PFSK-1 (cell line): ENCODE measurements around the gene TUBA4A.

Source experiments
- FOXP2 ChIP-seq: optimal IDR thresholded peaks from 2 replicates; pipeline ENCODE3; 2011; ENCODE audit warnings: borderline replicate concordance, control low read depth, inconsistent platforms; ENCODE audit not compliant: insufficient read depth; ENCODE audit errors: extremely low read length, extremely low read depth
- POLR2AphosphoS5 ChIP-seq: IDR thresholded peaks from 2 replicates; pipeline ENCODE4 v1.6.1; 2012; ENCODE audit warnings: low read depth, mild to moderate bottlenecking, control low read depth, low read length, moderate library complexity
- REST ChIP-seq, 2 experiments: IDR thresholded peaks; 2 replicates each; pipeline versions ENCODE4 v1.6.1 to v1.8.0; 2011 to 2012; ENCODE audit warnings: low read depth in 2 of 2, low read length in 2 of 2, control low read depth in 1 of 2, inconsistent platforms in 1 of 2, mild to moderate bottlenecking in 1 of 2, moderate library complexity in 1 of 2; ENCODE audit not compliant: insufficient read depth in 1 of 2
- SIN3A ChIP-seq: IDR thresholded peaks from 2 replicates; pipeline ENCODE4 v1.6.1; 2012; ENCODE audit warnings: mild to moderate bottlenecking, low read length, moderate library complexity, borderline replicate concordance; ENCODE audit not compliant: insufficient read depth
- TAF1 ChIP-seq: IDR thresholded peaks from 2 replicates; pipeline ENCODE4 v1.6.1; 2012; ENCODE audit warnings: low read length, control low read depth, borderline replicate concordance; ENCODE audit not compliant: insufficient read depth

Gene TUBA4A

GRCh38 chr2:219284501-219285372 is 31.0 kb upstream of the TUBA4A start:
- no peak for TF ChIP-seq SIN3A
- no peak for TF ChIP-seq REST (IDR thresholded peaks at IDR 0.05; ENCODE audit: insufficient read depth in 1 of 2, low read depth in 2 of 2, low read length in 2 of 2)
- TF ChIP-seq TAF1: no peak
- no peak for TF ChIP-seq FOXP2
- no peak for TF ChIP-seq POLR2AphosphoS5

GRCh38 chr2:219282943-219283581 is 29.3 kb upstream of the TUBA4A start:
- no peak for TF ChIP-seq TAF1
- no peak for TF ChIP-seq SIN3A
- no peak for TF ChIP-seq POLR2AphosphoS5
- TF ChIP-seq REST (IDR thresholded peaks at IDR 0.05; ENCODE audit: insufficient read depth in 1 of 2, low read depth in 2 of 2, low read length in 2 of 2): no peak
- TF ChIP-seq FOXP2: no peak

- TF ChIP-seq TAF1: no peak
- no peak for TF ChIP-seq POLR2AphosphoS5
- TF ChIP-seq SIN3A: no peak
- TF ChIP-seq FOXP2: no peak
- TF ChIP-seq REST (IDR thresholded peaks at IDR 0.05; ENCODE audit: insufficient read depth in 1 of 2, low read depth in 2 of 2, low read length in 2 of 2): no peak
Observed at GRCh38 chr2:219282375-219282774, 28.7 kb upstream of the TUBA4A start.

GRCh38 chr2:219281588-219281987 is 27.9 kb upstream of the TUBA4A start:
- no peak for TF ChIP-seq REST (IDR thresholded peaks at IDR 0.05; ENCODE audit: insufficient read depth in 1 of 2, low read depth in 2 of 2, low read length in 2 of 2)
- TF ChIP-seq SIN3A: no peak
- no peak for TF ChIP-seq POLR2AphosphoS5
- TF ChIP-seq TAF1: no peak

- TF ChIP-seq SIN3A (no peak), POLR2AphosphoS5 (no peak), FOXP2 (no peak), TAF1 (no peak), REST (IDR thresholded peaks at IDR 0.05; ENCODE audit: insufficient read depth in 1 of 2, low read depth in 2 of 2, low read length in 2 of 2) (no peak)
Observed at GRCh38 chr2:219280651-219281050, 26.9 kb upstream of the TUBA4A start.
